ENCODE data around the gene SAFB. TPM values are rescaled to one million over a fixed set of nuclear protein-coding genes. Genes with fewer than 3 reads are reported as not detected.
"Not testable (repeated sequence)": the region's sequence is repeated elsewhere in the genome, so short reads cannot be mapped to it uniquely, and the experiment has no call there.

Gene SAFB
- total RNA-seq, 1 donor from 2014 or later: 77.9 TPM

- DNase-seq (ENCODE audit: extremely low read depth, low read depth, low spot score): no peak
Measured at GRCh38 chr19:5594521-5594950, 28.3 kb upstream of the SAFB start.

GRCh38 chr19:5595129-5595528 is 27.8 kb upstream of the SAFB start:
- DNase-seq (ENCODE audit: extremely low read depth, low read depth, low spot score): no peak

- DNase-seq (ENCODE audit: extremely low read depth, low read depth, low spot score): no peak
Measured at GRCh38 chr19:5595745-5596144, 27.1 kb upstream of the SAFB start.

GRCh38 chr19:5600797-5601196 is 22.1 kb upstream of the SAFB start:
- DNase-seq (ENCODE audit: extremely low read depth, low read depth, low spot score): no peak

- no peak for DNase-seq (ENCODE audit: extremely low read depth, low read depth, low spot score)
Measured at GRCh38 chr19:5603626-5604025, 19.3 kb upstream of the SAFB start.

- DNase-seq (ENCODE audit: extremely low read depth, low read depth, low spot score): no peak
Measured at GRCh38 chr19:5605362-5605761, 17.5 kb upstream of the SAFB start.

- DNase-seq (ENCODE audit: extremely low read depth, low read depth, low spot score): no peak
Measured at GRCh38 chr19:5607318-5608275, 15.3 kb upstream of the SAFB start.

DNA sequence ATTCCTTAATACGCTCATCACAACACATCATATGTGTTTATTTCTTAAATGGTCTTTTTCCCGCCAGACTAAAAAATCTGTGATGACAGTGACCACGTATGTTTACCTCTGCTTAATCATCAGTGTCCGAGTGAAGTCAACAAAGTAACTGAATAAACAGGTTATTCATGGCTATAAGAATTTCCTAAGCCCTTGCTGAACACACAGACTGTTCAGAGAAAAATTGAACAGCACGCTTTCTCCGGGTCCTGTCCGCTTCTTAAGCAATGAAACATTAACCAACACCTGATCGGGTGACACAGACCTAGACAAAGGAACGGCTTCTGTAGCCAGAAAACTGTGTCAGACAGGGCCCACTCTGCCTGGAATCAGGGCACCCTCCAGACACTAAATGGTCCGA is 14.6 kb upstream of the SAFB start:
- DNase-seq (ENCODE audit: extremely low read depth, low read depth, low spot score): no peak

GRCh38 chr19:5608766-5609165 is 14.1 kb upstream of the SAFB start:
- not testable (repeated sequence) for DNase-seq (ENCODE audit: extremely low read depth, low read depth, low spot score)

GRCh38 chr19:5609881-5610448 is 12.9 kb upstream of the SAFB start:
- DNase-seq (ENCODE audit: extremely low read depth, low read depth, low spot score): no peak

- DNase-seq (ENCODE audit: extremely low read depth, low read depth, low spot score): no peak
Measured at GRCh38 chr19:5612891-5613865, 9.7 kb upstream of the SAFB start.

DNA sequence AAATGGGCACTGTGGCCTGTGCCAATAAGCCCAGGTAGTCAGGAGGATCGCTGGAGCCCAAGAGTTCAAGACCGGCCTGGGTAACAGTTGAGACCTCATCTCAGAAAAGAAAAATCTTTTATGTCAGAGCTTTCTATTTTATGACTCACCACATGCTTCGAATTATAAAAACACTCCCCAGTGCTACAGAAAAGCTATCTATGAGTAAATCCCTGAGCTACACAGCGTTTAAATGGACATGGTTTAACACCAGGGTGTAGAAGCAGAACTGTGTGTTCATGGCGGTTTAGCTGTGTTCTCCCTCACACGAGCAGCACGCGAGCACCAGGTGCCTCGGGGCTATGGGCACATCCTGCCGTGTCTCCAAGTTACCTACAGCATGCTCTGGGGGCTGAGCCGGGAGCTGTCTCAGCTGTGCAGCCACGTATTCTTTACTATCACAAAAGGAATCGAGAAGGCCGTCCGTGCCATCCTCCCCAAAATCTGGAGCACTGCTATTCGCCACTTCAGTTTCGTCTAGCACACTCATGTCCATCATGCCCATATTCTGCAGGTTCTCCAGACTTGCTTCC is 7.0 kb upstream of the SAFB start:
- no peak for DNase-seq (ENCODE audit: extremely low read depth, low read depth, low spot score)

GRCh38 chr19:5617080-5617479 is 5.8 kb upstream of the SAFB start:
- DNase-seq (ENCODE audit: extremely low read depth, low read depth, low spot score): no peak

DNA sequence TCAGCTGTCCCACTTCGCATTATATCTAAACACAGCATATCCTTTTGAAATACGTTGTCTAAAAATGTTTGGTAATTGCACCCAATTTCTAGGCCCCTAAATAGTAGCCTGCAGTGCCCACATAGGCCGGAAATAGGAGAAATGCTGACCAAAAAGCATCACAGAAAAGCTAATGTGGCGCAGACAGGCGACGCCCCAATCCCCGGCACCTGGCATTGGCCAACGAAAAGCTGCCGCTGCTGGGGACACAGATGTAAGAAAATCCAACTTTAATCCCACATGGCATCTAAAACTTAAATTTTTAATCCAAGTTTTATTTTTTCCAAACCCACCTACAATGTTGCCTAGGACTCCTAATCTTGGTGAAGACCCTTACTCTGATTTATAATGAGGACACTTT is 4.3 kb upstream of the SAFB start:
- DNase-seq (ENCODE audit: extremely low read depth, low read depth, low spot score): no peak

DNA sequence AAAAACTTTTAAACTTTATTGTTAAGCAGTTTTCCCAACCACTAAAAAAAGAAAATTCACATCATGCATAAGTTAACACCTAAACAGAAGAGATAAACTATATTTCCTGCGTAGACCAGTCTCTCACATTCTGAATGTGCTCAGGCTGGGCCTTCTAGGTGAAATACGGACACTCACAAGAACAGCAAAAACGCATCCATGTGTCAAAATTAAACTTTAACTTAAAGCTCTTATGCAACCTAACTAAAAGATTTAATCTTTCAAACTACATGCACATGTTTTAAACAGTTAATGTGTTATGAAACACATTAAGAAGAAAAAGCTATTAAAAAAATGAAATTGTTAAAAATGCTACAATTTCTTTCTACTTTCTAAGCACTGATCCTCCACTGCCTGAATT is 2.9 kb upstream of the SAFB start:
- no peak for DNase-seq (ENCODE audit: extremely low read depth, low read depth, low spot score)

GRCh38 chr19:5621311-5621944 is 1.5 kb upstream of the SAFB start:
- no peak for DNase-seq (ENCODE audit: extremely low read depth, low read depth, low spot score)

- no peak for DNase-seq (ENCODE audit: extremely low read depth, low read depth, low spot score)
Measured at GRCh38 chr19:5621945-5622464, 878 bp upstream of the SAFB start.

DNA sequence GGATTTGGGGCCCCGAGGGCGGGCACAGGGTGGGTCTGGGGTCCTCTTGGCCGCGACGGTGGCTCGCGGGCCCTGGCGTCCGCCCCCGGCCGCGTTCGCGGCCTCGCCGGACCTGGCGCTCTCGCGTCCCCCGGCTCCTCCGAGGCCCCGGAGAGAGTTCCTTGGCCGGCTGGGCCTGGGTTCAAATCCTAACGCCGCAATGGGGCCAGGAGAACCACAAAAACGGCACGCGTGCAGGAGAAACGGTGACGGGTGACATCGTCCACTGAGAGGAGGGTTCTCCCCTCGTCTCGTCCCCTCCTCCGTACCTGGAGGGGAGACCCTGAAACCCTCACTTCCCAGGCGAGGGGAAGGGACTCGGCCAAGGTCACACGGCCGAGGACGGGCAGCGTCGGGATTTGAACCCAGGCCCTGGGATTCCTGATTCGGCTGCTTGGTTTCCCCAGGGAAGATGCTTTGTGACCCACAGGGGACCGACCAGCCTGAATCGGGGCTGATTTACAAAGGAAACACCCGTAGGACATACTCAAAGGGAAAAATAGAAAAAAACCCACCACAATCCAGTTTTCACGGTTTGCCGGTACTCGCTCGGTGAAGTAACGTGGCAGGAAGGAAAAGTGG is 624 bp downstream of the SAFB start:
- no peak for DNase-seq (ENCODE audit: extremely low read depth, low read depth, low spot score)

DNA sequence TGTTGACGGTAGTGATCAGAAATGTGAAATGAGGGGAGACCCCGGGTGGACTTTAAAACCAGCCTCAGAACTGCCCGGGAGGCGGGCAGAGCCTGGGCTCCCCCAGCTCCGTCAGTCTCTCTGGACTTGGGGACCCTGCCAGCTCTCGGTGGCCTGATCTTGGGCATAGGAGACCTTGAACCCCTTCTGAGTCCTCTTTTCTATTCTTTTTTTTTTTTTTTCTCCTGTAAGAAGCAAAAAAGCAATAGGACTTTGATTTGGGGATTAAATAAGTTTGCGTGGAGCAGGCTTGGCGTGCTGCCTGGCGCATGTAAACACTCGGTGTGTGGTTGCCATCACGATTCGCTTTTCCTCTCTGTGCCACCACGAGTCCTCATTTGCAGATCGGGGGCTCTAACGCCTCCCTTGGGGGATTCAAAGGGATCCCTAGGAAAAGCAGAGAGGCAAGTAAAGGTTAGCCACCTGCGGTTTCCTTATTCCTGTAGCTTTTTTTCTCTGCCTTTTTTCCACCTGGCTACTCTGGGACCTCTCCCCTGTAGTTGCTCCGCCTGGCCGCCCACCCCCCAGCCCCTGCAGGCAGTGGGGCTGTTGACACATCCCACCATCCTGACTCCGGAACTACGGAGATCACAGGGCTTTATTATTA is 1.3 kb downstream of the SAFB start:
- peak; percentile 3 for DNase-seq (ENCODE audit: extremely low read depth, low read depth, low spot score)
